Measurements from ENCODE around the gene VSTM2L. TPM values are rescaled to one million over a fixed set of nuclear protein-coding genes. Genes with fewer than 3 reads are reported as not detected.

Gene VSTM2L
- total and polyA plus RNA-seq, 9 of the 15 experiments (the other 6 are each of a cell fraction or from before 2014, with no cell fraction given), result not detected

- TF ChIP-seq ESRRA (IDR thresholded peaks at IDR 0.05; ENCODE audit: borderline replicate concordance, low read depth) (peak; percentile 67), ZBTB12 (CRISPR knock-in tag; IDR thresholded peaks at IDR 0.05) (no peak), ZNF639 (CRISPR knock-in tag; conservative IDR thresholded peaks at IDR 0.05 in 1 of 2, IDR thresholded peaks at IDR 0.05 in 1 of 2) (no peak), RUNX1 (IDR thresholded peaks at IDR 0.05; ENCODE audit: low read depth) (no peak), SMARCE1 (IDR thresholded peaks at IDR 0.05) (no peak), ZNF655 (CRISPR knock-in tag; IDR thresholded peaks at IDR 0.05) (no peak), RCOR1 (IDR thresholded peaks at IDR 0.05; ENCODE audit: borderline replicate concordance in 1 of 2, low read depth in 2 of 2, low read length in 2 of 2) (0 out of 4 replicates have a peak, but pooled peaks of 1 of the 2 experiments have one; percentile 8), RBM22 (IDR thresholded peaks at IDR 0.05; ENCODE audit: low read depth, low read length, poor library complexity, severe bottlenecking) (no peak), HNRNPK (IDR thresholded peaks at IDR 0.05; ENCODE audit: low read depth, low read length, poor library complexity, severe bottlenecking) (no peak), NFIC (IDR thresholded peaks at IDR 0.05) (peak; percentile 72), MITF (IDR thresholded peaks at IDR 0.05) (no peak), ELK1 (CRISPR knock-in tag; IDR thresholded peaks at IDR 0.05) (no peak), TAF7 (tag; IDR thresholded peaks at IDR 0.05) (no peak), GABPA (tag; conservative IDR thresholded peaks at IDR 0.05; ENCODE audit: low read depth) (no peak)
These were observed 16.1 kb upstream of the VSTM2L start (continued) for GRCh38 chr20:37886851-37887297.

Measured in K562 (cell line).